WTC11 (cell line): ENCODE measurements around the gene CLEC16A.

Experiments used
- ATF2 ChIP-seq: sonication (generic); formaldehyde crosslinking; IDR thresholded peaks from 2 replicates; pipeline ENCODE4 v1.8.1; 2022; ENCODE audit warnings: low read depth, missing genetic modification reagents, borderline replicate concordance
- CDX4 ChIP-seq: fragments of 250-450 bp; sonication (Bioruptor Pico); IDR thresholded peaks from 2 replicates; pipeline ENCODE4 v1.9.0; 2021; ENCODE audit warnings: moderate library complexity, mild to moderate bottlenecking, inconsistent platforms, borderline replicate concordance
- CREM ChIP-seq: sonication (generic); formaldehyde crosslinking; IDR thresholded peaks from 2 replicates; pipeline ENCODE4 v1.8.1; 2022; ENCODE audit warnings: mild to moderate bottlenecking, missing genetic modification reagents, moderate library complexity
- CTCF ChIP-seq: fragments of 200-600 bp; IDR thresholded peaks from 2 replicates; pipeline ENCODE4 v1.8.0; 2022; ENCODE audit warnings: antibody characterized with exemption
- PREB ChIP-seq: sonication (generic); formaldehyde crosslinking; IDR thresholded peaks from 2 replicates; pipeline ENCODE4 v1.8.1; 2022; ENCODE audit warnings: mild to moderate bottlenecking, missing genetic modification reagents, moderate library complexity, borderline replicate concordance
- ZNF512 ChIP-seq: sonication (generic); formaldehyde crosslinking; IDR thresholded peaks from 2 replicates; pipeline ENCODE4 v1.8.1; 2022; ENCODE audit warnings: missing genetic modification reagents, borderline replicate concordance

GRCh38 chr16:10965440-10966061, 21.2 kb downstream of the CLEC16A start:
- TF ChIP-seq CTCF = no peak
- no peak for TF ChIP-seq PREB
- no peak for TF ChIP-seq CDX4
- no peak for TF ChIP-seq ZNF512 (CRISPR knock-in tag)
- TF ChIP-seq CREM (CRISPR knock-in tag) = no peak
- TF ChIP-seq ATF2 = no peak
